OCI-LY3 (cell line): Measurements from ENCODE around the gene NAIP.
"Not testable (repeated sequence)": the region's sequence is repeated elsewhere in the genome, so short reads cannot be mapped to it uniquely, and the experiment has no call there.

Source experiments
- H2AFZ ChIP-seq: fragments of 200-600, 300-600 bp; shearing (Covaris generic); 2 replicates; pipeline ENCODE4 v1.6.0; 2014; ENCODE audit warnings: antibody characterized with exemption, low read depth, low read length
- H3K27ac ChIP-seq: fragments of 200-600, 300-600 bp; sonication (generic); 2 replicates; pipeline ENCODE4 v1.5.1; 2014; ENCODE audit warnings: mild to moderate bottlenecking, low read length, moderate library complexity, mixed read lengths
- H3K27me3 ChIP-seq: fragments of 200-600, 300-600 bp; sonication (generic); 2 replicates; pipeline ENCODE4 v1.6.1; 2014; ENCODE audit warnings: low read depth, low read length, mixed read lengths
- H3K36me3 ChIP-seq: fragments of 200-600, 300-600 bp; sonication (generic); replicated peaks from 2 replicates; pipeline ENCODE3; 2014; ENCODE audit warnings: low read depth, low read length, mixed read lengths
- H3K4me1 ChIP-seq: fragments of 300-600, 200-600 bp; sonication (generic); 2 replicates; pipeline ENCODE4 v1.6.1; 2014; ENCODE audit warnings: low read length, mixed read lengths
- H3K4me2 ChIP-seq: fragments of 200-600, 300-600 bp; sonication (generic); 2 replicates; pipeline ENCODE4 v1.6.1; 2014; ENCODE audit warnings: low read length, mixed read lengths
- H3K4me3 ChIP-seq: fragments of 300-600, 200-600 bp; sonication (generic); 2 replicates; pipeline ENCODE4 v1.5.1; 2014; ENCODE audit warnings: antibody characterized with exemption, mild to moderate bottlenecking, low read length, moderate library complexity
- H3K79me2 ChIP-seq: fragments of 300-600, 200-600 bp; shearing (Covaris generic); 2 replicates; pipeline ENCODE4 v1.6.1; 2014; ENCODE audit warnings: mild to moderate bottlenecking, low read length, mixed read lengths
- H3K9ac ChIP-seq: fragments of 300-600, 200-600 bp; shearing (Covaris generic); 2 replicates; pipeline ENCODE4 v1.6.0; 2014; ENCODE audit warnings: mild to moderate bottlenecking, low read length, moderate library complexity
- H3K9me3 ChIP-seq: fragments of 200-600, 300-600 bp; shearing (Covaris generic); 2 replicates; pipeline ENCODE4 v1.6.1; 2014; ENCODE audit warnings: low read length, mixed read lengths; ENCODE audit not compliant: insufficient read depth
- H4K20me1 ChIP-seq: fragments of 200-600, 300-600 bp; sonication (generic); 2 replicates; pipeline ENCODE4 v1.6.1; 2016; ENCODE audit warnings: low read length, mixed read lengths; ENCODE audit not compliant: insufficient read depth

Gene NAIP

GRCh38 chr5:70953068-70953467 lies 72.1 kb downstream of the NAIP start:
- not testable (repeated sequence) for H3K27me3 ChIP-seq, H3K4me2 ChIP-seq, H3K27ac ChIP-seq, H4K20me1 ChIP-seq, H3K9me3 ChIP-seq, H3K79me2 ChIP-seq, H3K9ac ChIP-seq, H3K36me3 ChIP-seq, H2AFZ ChIP-seq, H3K4me3 ChIP-seq, H3K4me1 ChIP-seq

GRCh38 chr5:70932560-70932959 lies 92.6 kb downstream of the NAIP start:
- not testable (repeated sequence) for H2AFZ ChIP-seq, H3K79me2 ChIP-seq, H4K20me1 ChIP-seq, H3K27me3 ChIP-seq, H3K36me3 ChIP-seq, H3K4me1 ChIP-seq, H3K9me3 ChIP-seq, H3K9ac ChIP-seq, H3K27ac ChIP-seq, H3K4me2 ChIP-seq, H3K4me3 ChIP-seq

- H3K9me3 ChIP-seq, H3K27me3 ChIP-seq, H3K79me2 ChIP-seq, H3K4me2 ChIP-seq, H3K27ac ChIP-seq, H4K20me1 ChIP-seq, H3K4me1 ChIP-seq, H3K9ac ChIP-seq, H3K4me3 ChIP-seq, H2AFZ ChIP-seq, H3K36me3 ChIP-seq: not testable (repeated sequence)
Observed at GRCh38 chr5:70931709-70932368, 93.3 kb downstream of the NAIP start.

GRCh38 chr5:70925211-70925562 lies 100.0 kb downstream of the NAIP start:
- not testable (repeated sequence) for H3K9me3 ChIP-seq, H3K27me3 ChIP-seq, H2AFZ ChIP-seq, H3K4me3 ChIP-seq, H3K27ac ChIP-seq, H3K4me1 ChIP-seq, H3K36me3 ChIP-seq, H4K20me1 ChIP-seq, H3K79me2 ChIP-seq, H3K9ac ChIP-seq, H3K4me2 ChIP-seq
